Progenitor cell of endocrine pancreas (in vitro differentiated cells): ENCODE results near the gene IL32. TPM values are rescaled to one million over a fixed set of nuclear protein-coding genes. Genes with fewer than 3 reads are reported as not detected.

Source experiments
- DNase-seq: peaks from one replicate; pipeline ENCODE4 v3.0.0; 2021; ENCODE audit warnings: low spot score; ENCODE audit not compliant: unreplicated experiment
- H3K27ac Mint-ChIP-seq: 2 replicates; pipeline ENCODE4 v1.8.0; 2021; ENCODE audit warnings: mild to moderate bottlenecking, moderate library complexity, mixed read lengths
- H3K27me3 Mint-ChIP-seq: 2 replicates; pipeline ENCODE4 v1.8.0; 2021; ENCODE audit warnings: mixed read lengths
- H3K36me3 Mint-ChIP-seq: 2 replicates; pipeline ENCODE4 v1.8.0; 2022; ENCODE audit warnings: mixed read lengths; ENCODE audit not compliant: insufficient read depth
- H3K4me1 Mint-ChIP-seq: 2 replicates; pipeline ENCODE4 v1.8.0; 2021; ENCODE audit warnings: low read depth, mixed read lengths
- H3K4me3 Mint-ChIP-seq: 2 replicates; pipeline ENCODE4 v1.8.0; 2021; ENCODE audit warnings: low read depth, mild to moderate bottlenecking, moderate library complexity, mixed read lengths
- H3K9me3 Mint-ChIP-seq: 2 replicates; pipeline ENCODE4 v1.8.0; 2021; ENCODE audit warnings: low read depth, mixed read lengths
- long read RNA-seq: library from polyadenylated mRNA; unstranded; transcript quantifications from one replicate; pipeline ENCODE4 v2.0.0, GENCODE V29; 2020
- total RNA-seq: library from RNA; stranded (reverse); gene quantifications from 2 replicates; pipeline ENCODE4 v1.2.1, GENCODE V29; 2021
- TF ChIP-seq, protein P1 (sequence below): fragments of 200-600 bp; sonication (generic); IDR thresholded peaks from one replicate; pipeline ENCODE4 v1.5.0; 2021; ENCODE audit warnings: antibody characterized with exemption, mild to moderate bottlenecking; ENCODE audit not compliant: unreplicated experiment

The IL32 gene, protein sequence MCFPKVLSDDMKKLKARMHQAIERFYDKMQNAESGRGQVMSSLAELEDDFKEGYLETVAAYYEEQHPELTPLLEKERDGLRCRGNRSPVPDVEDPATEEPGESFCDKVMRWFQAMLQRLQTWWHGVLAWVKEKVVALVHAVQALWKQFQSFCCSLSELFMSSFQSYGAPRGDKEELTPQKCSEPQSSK
- total RNA-seq = 2.9 and 4.6 TPM in 2 replicates
- long read RNA-seq = 0 reads

DNA sequence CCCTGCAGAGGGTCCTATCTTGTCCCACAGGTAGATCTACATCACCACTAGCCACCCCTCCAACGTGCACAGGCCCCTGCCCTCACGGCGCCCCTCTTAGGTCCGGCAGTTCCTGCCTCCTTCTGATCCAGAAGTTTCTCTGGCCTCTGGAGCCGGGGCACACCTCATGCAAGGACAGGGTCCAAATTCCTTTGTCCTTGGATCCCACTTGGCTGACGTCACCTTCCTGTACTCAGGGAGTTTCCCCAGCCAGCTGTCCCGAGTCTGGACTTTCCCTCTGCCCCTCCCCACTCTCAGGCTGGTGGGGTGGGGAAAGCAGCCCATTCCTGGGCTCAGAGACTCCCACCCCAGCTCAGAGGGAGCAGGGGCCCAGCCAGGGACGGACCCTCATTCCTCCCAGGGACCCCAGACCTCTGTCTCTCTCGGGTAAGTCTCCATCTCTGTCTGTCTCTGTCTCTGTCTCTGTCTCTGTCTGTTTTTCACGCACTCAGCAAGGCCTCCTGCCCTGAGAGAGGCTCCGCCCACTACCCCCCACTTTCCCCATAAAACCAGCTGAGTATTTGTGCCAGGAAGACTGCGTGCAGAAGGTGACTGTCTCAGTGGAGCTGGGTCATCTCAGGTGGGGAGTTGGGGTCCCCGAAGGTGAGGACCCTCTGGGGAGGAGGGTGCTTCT, at the start of gene IL32:
IL32 (plus strand) TSS at position 572 of the 673 bp plus-strand sequence. CDS start 172 bp downstream, outside the sequence.
- Mint-ChIP-seq H3K4me3 (no peak within 1 kb of the TSS), H3K27me3 (peaks cover 29% of the 10 kb centered on the region), H3K4me1 (no peaks in the 10 kb centered on the region), H3K36me3 (no peaks in the 10 kb centered on the region), H3K27ac (peak within 1 kb of the TSS; percentile 73), H3K9me3 (no peaks in the 10 kb centered on the region)
- TF ChIP-seq, protein P1, sequence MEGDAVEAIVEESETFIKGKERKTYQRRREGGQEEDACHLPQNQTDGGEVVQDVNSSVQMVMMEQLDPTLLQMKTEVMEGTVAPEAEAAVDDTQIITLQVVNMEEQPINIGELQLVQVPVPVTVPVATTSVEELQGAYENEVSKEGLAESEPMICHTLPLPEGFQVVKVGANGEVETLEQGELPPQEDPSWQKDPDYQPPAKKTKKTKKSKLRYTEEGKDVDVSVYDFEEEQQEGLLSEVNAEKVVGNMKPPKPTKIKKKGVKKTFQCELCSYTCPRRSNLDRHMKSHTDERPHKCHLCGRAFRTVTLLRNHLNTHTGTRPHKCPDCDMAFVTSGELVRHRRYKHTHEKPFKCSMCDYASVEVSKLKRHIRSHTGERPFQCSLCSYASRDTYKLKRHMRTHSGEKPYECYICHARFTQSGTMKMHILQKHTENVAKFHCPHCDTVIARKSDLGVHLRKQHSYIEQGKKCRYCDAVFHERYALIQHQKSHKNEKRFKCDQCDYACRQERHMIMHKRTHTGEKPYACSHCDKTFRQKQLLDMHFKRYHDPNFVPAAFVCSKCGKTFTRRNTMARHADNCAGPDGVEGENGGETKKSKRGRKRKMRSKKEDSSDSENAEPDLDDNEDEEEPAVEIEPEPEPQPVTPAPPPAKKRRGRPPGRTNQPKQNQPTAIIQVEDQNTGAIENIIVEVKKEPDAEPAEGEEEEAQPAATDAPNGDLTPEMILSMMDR = no peak
- no peak for DNase-seq

DNA sequence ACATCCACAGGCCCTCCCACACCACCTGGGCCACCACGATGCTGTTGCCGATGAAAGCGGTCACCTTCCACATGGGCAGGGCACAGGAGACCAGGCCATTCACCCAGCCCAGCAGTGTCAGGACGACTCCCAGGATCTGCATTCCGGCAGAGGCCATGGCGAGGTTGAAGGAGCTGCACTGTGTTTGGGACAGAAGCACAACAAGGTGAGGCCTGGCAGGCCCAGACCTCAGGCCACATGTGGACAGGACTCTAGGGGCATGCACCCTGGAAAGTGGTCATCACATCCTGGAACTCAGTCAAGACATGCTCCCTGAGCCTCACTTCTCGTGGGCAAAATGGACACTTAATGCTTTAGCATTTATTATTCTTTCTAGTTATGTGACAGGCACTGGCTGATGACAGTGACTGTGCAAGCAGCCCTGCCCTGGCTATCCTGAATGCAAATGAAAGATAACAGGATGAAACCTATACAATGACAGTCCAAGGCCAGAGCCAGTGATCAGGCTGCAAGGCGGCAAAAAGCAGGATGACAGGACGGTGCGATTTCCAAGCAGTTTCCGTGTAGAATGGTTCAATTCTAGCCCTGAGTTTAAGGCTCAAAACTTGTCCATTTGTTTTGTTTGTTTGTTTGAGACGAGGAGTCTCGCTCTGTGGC, 49.4 kb upstream of the IL32 start:
- H3K9me3 Mint-ChIP-seq = no peaks in the 10 kb centered on the region
- H3K27ac Mint-ChIP-seq = peak overlapping the region; percentile 97
- DNase-seq = no peak
- TF ChIP-seq, protein P1 = no peak
- H3K4me3 Mint-ChIP-seq = peak overlapping the region; percentile 93
- peaks cover 13% of the 10 kb centered on the region for H3K36me3 Mint-ChIP-seq
- H3K4me1 Mint-ChIP-seq = peaks cover 53% of the 10 kb centered on the region
- H3K27me3 Mint-ChIP-seq = no peaks in the 10 kb centered on the region

DNA sequence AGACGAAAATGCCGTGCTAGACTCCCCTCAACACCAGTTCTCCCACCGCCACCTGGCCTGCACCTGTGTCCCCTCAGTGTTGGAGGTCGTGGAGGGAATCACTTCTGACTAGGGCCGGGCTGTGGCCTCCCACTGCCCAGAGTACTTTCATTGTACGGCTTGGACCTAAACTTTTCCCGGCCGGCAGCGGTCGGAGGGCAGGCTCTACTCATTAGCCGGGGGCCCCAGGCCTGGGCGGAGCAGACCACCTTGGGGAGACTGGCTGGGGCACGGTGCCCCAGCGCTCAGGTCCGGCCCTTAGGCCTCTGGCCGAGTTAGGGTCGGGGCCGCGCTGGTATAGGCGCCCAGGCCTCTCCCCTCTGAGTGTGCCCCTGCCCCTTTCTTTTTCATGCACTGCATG, 48.1 kb upstream of the IL32 start:
- Mint-ChIP-seq H3K27ac (peak overlapping the region; percentile 98), H3K9me3 (no peaks in the 10 kb centered on the region), H3K36me3 (peaks cover 13% of the 10 kb centered on the region), H3K27me3 (no peaks in the 10 kb centered on the region), H3K4me1 (peaks cover 55% of the 10 kb centered on the region), H3K4me3 (peak overlapping the region; percentile 93)
- DNase-seq = no peak
- TF ChIP-seq, protein P1 = no peak

DNA sequence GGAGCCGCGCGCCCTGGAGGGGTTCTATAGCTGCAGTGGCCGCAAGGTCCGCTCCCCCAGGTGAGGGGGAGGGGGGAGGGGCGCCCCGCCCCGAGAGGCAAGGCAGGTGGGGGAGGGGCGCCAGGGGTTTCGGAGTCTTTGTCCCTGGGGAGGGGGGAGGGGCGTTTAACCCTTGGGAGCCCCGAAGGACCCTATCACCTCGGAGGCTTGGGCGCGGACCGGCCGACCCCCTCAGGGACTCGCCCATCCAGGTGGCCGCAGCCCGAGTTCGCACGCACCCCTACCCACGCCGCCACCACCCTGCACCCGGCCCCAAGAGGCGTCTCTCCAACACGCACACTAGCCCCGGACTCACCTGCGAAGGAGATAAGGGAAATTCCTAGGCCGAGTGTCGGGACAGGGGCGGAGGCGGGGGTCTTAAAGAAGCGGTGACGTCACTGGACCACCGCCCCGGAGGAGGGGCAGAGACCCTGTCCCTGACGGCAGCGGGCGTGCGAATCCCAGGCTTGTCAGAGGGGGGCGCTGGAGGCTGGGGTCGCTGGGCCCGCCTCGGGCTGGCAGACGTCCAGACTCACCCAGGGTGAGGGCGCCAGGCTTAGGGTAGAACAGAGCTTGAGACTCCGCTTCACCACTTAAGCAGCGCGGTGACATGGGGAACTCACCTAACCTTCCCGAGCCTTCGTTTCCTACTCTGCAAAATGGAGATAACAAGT, 47.5 kb upstream of the IL32 start, which contains the start of gene CLDN6:
CLDN6 (minus strand) TSS at position 390 of the 713 bp plus-strand sequence. CDS start 2,162 bp downstream, outside the sequence.
- Mint-ChIP-seq H3K4me1 (peaks cover 56% of the 10 kb centered on the region), H3K27me3 (no peaks in the 10 kb centered on the region), H3K27ac (peak within 1 kb of the TSS; percentile 98), H3K36me3 (peaks cover 13% of the 10 kb centered on the region), H3K4me3 (peak within 1 kb of the TSS; percentile 93), H3K9me3 (no peaks in the 10 kb centered on the region)
- TF ChIP-seq, protein P1 = peak; percentile 82
- DNase-seq = peak; percentile 97
